Suprapubic skin (tissue), 4 donors: ENCODE results near the gene CD44. TPM values are rescaled to one million over a fixed set of nuclear protein-coding genes. Genes with fewer than 3 reads are reported as not detected.

Source experiments
- total RNA-seq, 4 donors: library from RNA; depleted of rRNA; stranded (reverse); fragments of >200 nt; gene quantifications; one replicate each; pipeline ENCODE4 v1.1.0, GENCODE V29; 2016

The CD44 gene
- total RNA-seq, 4 donors from 2014 or later = 1,361 to 2,207 (median 1,502) TPM

Other genes starting within 250 kb of the CD44 start
- 10 to 100 TPM; 12.3 to 21.5 (median 19.4) TPM for gene APIP, start 222.8 kb upstream of the CD44 start, total RNA-seq
- 10 to 100 TPM; 19.7 to 37.7 (median 23.8) TPM for gene PDHX, start 222.6 kb upstream of the CD44 start, total RNA-seq